ENCODE data around the gene GRM8. TPM values are rescaled to one million over a fixed set of nuclear protein-coding genes. Genes with fewer than 3 reads are reported as not detected.

GRM8 gene
- total RNA-seq, 1 donor from 2014 or later, result not detected

- DNase-seq, result no peak
These were observed 840.8 kb downstream of the GRM8 start for GRCh38 chr7:126411821-126412383.

- no peak for DNase-seq
These were observed 841.5 kb downstream of the GRM8 start for GRCh38 chr7:126411032-126411820.

GRCh38 chr7:126403040-126403439 is 849.7 kb downstream of the GRM8 start:
- DNase-seq, result no peak

GRCh38 chr7:126401918-126402317 is 850.8 kb downstream of the GRM8 start:
- DNase-seq, result no peak

- no peak for DNase-seq
These were observed 853.8 kb downstream of the GRM8 start for GRCh38 chr7:126398851-126399529.

- DNase-seq, result no peak
These were observed 854.5 kb downstream of the GRM8 start for GRCh38 chr7:126398285-126398684.

- DNase-seq, result no peak
These were observed 858.3 kb downstream of the GRM8 start for GRCh38 chr7:126394406-126394805.

Other genes with a start within 250 kb of the GRM8 start
- gene ZNF800, start 139.8 kb upstream of the GRM8 start, total RNA-seq, result 15.2 and 15.8 TPM in 2 replicates

Measured in dermis blood vessel endothelial cell (primary cell).